GM23248 (cell line): ENCODE results near the gene C1orf115.

Source experiments
- EZH2 ChIP-seq: fragments of 200-600 bp; sonication (generic); IDR thresholded peaks from 2 replicates; pipeline ENCODE4 v1.6.1; 2018; ENCODE audit warnings: antibody characterized with exemption, mild to moderate bottlenecking; ENCODE audit not compliant: insufficient read depth, poor library complexity, severe bottlenecking
- EZH2phosphoT487 ChIP-seq: fragments of 200-600 bp; sonication (generic); IDR thresholded peaks from 2 replicates; pipeline ENCODE4 v1.6.1; 2018; ENCODE audit warnings: antibody characterized with exemption, moderate library complexity, mild to moderate bottlenecking, low read depth; ENCODE audit not compliant: insufficient read depth

DNA sequence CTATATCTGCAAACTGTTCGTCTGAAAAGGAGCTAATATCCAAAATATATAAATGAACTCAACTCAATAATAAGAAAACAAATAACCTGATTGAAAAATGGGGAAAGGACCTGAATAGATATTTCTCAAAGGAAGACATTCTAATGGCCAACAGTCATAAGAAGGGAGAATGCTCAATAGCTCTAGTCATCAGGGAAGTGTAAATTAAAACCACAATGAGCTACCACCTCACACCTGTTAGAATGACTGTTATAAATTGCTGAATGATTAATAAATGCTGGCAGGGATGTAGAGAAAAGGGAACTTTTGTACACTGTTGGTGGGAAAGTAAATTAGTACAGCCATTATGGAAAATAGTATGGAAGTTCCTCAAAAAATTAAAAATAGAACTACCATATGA, 21.2 kb upstream of the C1orf115 start:
- TF ChIP-seq EZH2phosphoT487 (no peak), EZH2 (no peak)
